Left lobe of liver (tissue), 2 donors: ENCODE results near the gene NSRP1. TPM values are rescaled to one million over a fixed set of nuclear protein-coding genes. Genes with fewer than 3 reads are reported as not detected.
"Not testable (repeated sequence)": the region's sequence is repeated elsewhere in the genome, so short reads cannot be mapped to it uniquely, and the experiment has no call there.

Experiments
- ATAC-seq: fragments of 200-7000 bp; cut with Tn5 transposase; one replicate; pipeline ENCODE4 v1.9.1; 2020; ENCODE audit warnings: mild to moderate bottlenecking, moderate library complexity
- DNase-seq: peaks from one replicate; pipeline ENCODE4 v3.0.0-alpha.2; 2020; ENCODE audit warnings: low spot score
- total RNA-seq: library from RNA; stranded (reverse); gene quantifications from one replicate; pipeline ENCODE4 v1.2.1, GENCODE V29; 2021
- donor health status: DM: no; HTN: no; CAD: no; lungs with moderate emphysema.
- donor health status: DM: no; HTN: yes; CAD: no.

Gene NSRP1
- total RNA-seq, 1 donor from 2014 or later: 9.4 TPM

DNA sequence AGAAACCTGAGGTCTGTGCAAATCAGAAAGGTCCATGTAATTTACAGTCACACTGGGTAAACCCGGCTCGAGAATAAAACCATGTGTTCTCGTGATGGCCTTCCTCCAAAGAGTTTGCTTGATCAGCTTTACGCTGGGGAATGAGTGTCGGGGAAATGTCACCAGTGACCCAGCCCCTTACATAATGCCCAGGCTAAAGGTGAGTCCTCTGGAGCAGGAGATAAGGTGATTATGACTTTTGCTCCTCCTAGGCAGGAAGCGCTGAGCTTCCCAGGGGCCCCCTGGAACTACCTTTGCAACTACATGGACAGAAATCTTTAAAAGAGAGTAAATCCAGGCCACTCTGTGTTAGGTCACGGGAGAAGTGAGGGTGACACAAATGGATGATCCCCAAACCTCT is 103.2 kb downstream of the NSRP1 start:
- ATAC-seq (peak; percentile 92), DNase-seq (peak; percentile 69)

DNA sequence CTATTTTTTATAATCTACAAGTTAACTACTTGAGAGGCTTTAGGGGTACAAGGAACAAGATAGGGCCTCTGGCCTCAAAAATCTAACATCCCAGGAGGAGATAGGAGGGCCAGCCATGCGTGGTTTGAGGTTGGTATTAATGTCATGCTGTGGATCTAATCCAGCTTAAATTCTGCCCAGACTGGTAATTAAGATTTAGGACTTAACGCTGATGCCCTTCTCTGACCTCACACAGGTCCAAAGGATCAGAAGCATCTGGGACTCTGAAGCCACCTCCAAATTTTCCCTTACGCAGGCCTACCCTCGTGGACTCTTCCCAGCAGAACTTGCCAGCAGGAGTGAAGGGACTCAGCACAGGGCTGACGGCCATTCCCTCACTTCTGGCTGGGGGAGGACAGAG is 103.8 kb downstream of the NSRP1 start:
- ATAC-seq (no peak), DNase-seq (no peak)

DNA sequence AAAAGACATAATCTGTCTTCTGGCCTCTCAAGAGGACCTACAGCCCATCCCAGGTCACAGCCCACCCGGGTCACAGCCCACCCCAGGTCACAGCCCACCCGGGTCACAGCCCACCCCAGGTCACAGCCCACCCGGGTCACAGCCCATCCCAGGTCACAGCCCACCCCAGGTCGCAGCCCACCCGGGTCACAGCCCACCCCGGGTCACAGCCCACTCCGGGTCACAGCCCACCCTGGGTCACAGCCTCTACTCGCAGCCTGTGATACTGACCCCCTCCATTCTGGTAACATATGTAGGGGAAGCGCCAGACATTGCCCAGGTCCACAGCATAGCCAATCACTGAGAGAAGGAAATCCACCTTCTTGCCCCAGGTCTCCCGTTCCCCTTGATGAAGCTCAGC is 104.7 kb downstream of the NSRP1 start:
- DNase-seq (no peak), ATAC-seq (no peak)

DNA sequence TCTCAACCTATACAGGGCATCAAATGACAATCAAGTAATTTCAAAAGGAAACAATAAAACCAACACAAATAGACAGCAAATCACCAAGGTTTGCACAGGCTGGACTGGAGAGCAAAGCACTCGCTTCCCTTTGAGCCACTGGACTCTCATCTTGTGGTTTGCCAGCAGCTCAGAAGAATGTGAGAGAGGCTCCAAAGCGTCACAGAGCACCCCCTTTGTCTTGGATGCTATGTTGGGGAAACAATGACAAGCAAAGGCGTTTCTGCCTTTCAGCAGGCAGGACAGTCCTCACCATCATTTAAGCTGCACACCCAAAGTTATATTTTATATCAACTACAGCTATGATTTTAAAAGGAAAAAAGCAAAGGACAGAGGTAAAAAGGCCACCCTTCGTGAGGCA is 105.6 kb downstream of the NSRP1 start:
- DNase-seq (no peak), ATAC-seq (no peak)

DNA sequence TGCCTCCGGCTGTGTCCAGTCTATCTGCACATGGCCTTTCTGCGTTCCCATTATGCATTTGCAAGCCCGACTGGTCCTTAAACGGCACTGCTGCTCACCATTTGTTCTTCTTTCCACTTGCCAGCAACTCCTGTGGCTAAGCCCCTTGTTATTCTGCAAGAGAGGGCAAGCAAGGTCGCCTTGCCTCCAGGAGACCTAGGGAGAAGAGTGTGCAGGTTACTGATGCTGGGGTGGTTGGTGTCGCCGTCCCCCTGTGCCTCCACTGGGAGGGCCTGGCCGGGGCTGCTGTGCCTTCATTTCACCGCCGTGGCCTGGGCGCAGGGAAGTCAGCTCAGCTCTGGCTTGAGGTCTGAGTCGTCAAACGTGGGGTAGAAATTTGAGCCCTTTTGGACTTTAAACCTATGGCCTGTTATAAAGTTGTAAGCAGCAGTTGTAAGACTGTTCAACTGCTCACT is 106.1 kb downstream of the NSRP1 start:
- DNase-seq: no peak
- ATAC-seq: no peak

DNA sequence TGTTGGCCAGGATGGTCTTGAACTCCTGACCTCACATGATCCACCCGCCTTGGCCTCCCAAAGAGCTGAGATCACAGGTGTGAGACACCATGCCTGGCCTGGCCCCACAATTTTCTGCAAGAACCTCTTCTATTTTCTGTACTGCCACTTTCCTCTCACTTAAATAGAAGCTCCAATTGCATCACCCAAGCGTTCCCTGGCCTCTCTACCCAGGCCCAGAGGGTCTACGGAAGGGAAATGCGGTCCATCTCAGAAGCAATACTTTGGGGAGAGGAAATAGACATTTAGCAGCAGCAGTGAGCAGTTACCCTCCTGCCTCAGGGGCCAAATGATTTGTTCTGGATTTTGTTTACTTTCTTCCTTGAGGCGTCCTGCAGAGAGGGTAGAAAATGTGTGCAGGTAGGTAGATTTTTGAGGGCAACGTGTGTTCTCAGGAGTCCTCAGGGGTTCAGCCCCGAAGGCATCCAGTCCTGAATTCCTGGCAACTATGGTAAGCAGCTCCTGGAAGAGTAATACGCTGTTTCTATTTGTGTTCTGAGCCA is 107.9 kb downstream of the NSRP1 start:
- DNase-seq (no peak), ATAC-seq (no peak)

DNA sequence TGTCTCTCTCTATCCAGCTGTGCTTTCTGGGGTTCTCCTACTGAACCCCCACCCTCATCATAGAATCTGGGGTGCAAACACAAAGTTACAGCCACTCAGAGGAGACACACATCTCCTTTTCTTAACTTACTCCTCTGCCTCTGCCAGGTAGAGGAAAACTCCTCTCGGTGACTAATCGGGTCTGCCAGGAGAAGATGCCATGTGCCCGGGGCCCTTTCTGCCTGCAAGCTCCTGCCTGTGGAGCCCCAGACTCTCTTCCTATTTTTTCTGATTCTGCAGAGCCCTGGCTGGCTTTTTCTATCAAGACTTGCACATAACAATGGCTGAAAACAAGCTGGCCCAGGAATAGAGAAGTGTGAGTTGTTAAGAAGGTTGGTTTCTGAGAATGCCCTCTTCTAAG is 108.5 kb downstream of the NSRP1 start:
- ATAC-seq (no peak), DNase-seq (no peak)

DNA sequence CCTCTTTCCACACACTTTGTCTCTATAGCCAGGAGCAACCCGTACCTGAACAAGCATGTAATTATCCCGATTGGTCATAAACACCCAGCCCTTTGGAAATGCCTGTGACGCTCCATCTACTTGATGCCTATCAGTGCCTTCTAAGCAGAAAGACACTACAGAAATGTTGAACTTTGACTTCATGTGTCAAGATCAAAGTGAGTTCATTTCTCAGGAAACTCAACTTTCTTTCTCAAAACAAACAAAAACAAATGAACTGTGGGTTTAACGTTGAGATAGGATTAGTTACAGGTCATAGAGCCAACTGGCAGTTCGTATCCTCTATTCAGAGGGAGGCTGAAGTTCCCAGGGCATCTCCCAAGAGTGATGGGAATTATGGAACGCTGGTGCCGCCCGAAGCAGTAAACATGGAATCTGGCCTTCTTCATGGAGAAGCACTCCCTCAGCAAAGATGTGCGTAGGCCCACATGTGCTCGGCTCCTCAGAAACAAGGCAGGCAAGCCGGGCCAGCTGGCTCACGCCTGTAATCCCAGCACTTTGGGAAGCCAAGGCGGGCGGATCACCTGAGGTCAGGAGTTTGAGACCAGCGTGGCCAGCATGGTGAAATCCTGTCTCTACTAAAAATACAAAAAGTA is 109.4 kb downstream of the NSRP1 start:
- DNase-seq (no peak), ATAC-seq (no peak)

DNA sequence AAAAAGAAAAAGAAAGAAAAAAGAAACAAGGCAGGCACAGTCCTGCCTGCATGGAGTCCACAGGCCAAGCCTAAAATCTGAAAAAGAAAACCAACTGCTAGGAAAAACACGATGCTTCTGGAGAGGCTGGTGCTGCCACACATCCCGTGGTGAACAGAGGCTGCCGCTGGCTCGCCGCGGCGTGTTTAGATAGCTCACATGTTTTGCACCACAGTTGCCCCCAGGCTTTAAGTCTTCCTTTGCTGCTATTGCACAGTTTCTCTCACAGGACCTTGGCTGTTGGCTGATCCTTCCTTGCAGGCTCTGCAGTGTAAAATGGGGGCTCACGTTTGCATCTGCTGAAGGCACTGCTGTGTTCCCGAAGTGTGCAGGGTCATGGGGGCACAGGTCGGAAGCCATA is 110.3 kb downstream of the NSRP1 start:
- ATAC-seq (no peak), DNase-seq (no peak)

DNA sequence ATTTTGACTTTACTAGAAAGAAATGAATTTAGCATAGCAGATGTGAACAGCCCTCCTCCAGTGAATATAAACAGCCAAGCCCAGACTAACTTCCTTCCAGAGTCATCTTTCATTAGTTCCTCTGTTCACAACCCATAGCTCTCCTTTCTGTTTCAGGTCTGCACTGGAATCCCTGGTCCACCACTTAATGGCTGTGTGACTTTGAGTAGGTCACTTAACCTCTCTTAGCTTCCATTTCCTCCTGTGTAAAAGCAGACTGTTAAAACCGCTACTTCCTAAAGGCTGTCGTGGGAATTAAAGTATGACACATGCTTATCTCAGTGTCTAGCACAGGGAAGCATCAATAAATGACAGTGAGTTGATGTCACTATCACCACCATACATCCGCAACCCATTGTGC is 111.4 kb downstream of the NSRP1 start:
- DNase-seq: no peak
- no peak for ATAC-seq

DNA sequence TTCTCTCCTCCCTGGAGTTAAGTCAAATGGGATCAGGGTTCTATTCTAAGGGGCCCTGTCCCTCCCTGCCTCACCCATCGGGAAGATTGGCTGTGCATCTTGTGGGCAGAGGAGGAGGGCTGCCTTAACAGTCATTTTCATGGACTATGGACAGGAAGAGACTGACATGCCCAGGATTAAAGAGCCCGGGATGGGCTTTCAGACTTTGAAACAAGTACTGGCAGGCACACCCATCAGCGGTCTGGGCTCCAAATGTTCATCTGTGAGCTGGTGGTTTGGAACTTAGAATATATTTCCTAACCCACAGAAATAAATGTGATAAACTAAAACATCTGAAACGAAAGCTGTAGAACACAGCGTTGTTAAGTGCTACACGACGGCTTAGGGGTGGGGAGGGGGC is 112.4 kb downstream of the NSRP1 start:
- no peak for DNase-seq
- ATAC-seq: no peak

DNA sequence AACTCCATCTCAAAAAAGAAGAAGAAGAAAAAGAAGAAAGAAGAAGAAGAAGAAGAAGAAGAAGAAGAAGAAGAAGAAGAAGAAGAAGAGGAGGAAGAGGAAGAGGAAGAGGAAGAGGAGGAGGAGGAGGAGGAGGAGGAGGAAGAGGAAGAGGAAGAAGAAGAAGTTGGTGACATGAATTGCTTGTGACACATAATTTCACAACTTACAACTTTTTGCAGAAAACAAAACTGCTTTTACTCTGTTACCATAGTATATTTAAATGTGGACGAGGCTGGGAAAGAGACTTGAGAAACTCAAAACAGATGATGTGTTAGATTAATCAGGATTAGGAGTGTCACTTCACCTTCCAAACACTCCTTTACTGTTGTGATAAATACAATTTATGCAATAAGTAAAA is 113.4 kb downstream of the NSRP1 start:
- not testable (repeated sequence) for DNase-seq, ATAC-seq

DNA sequence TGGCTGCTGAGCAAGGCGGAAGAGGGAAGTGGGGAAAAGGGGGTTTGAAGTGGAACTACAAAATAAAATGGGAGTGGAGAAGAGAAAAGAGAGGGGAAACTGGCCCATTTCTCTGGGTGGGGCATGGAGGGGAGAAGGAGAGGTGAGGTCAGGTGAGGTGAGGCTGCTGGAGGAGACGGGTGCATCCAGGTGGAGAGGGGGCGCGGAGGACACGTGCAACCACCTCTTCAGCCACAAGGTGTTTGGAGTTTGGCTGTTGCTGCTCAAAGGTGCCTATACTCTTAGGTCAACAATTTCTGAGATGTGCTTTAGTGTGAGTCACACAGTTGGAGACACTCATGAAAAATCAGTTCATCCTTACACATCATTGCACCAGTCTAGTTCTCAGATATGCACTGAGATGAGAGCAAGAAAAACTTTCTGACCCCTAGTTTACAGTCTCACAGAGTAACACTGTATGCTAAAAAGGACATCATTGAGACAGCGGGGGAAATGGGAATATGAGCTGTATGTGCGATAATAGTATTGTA is 114.0 kb downstream of the NSRP1 start:
- no peak for ATAC-seq
- DNase-seq: no peak

DNA sequence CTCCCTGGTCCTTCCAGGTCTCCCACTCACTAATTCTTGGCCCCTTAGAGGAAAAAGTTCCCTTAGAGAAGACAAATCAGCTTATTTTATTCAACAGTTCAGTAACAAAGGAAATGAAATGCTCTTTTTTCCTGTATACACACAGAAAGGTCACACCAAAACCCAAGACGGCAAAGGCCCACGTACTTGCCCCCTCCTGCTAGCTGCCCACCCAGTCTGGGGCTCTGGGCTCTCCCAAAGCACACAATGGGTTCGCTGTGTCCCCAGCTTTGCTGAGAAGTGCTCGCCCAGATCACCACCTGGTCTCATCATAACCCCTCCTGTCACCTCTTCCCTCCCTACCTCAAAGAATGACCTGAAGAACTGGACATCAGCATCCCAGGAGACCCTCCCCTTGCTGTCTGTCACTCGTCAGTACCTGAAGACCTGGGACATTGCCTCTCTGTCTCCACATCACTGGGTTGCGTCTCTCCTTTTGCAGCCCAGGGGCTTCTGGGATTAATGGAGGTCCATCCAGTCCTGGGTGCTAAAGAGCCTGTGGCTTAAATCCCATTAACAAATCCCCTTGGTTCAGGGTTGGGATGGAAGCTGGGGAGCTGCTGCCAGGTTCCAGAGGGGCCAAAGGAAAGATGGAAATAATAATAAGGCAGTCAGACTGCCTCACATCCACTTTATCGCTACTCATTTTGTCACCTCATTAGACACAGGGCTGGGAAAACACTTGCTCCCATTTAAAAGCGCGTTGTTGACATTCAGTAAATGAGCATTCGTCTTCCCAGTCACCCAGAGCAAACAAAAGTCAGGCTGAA is 115.6 kb downstream of the NSRP1 start:
- DNase-seq (no peak), ATAC-seq (no peak)

DNA sequence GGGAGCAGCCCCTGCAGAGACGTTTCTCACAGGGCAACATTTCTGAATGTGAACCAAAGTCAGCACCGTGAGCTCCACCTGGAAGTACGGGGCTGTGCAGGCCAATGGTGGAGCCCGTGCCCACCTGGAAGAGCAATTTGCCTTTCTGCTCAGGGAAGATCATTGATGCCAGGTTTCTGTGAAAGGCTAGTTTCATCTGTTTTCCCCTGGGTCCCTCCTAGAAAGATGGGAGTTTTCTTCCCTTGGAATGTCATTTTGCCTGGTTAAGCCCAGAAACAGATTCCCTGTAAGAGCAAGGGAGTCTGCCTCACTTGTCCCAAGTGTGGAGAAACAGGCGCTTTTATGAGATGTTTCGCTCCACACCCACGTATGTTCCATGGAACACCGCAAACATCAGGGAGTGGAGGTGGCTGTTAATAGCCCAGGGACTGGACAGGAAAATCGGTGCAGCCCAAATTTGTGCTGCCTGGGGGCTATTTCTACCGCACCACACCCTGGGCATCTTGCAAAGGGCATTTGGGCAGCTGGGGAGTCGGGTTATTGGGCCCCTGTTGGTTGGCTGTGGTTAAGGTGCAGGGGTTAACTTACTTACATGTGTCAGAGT is 116.3 kb downstream of the NSRP1 start:
- DNase-seq (no peak), ATAC-seq (no peak)

DNA sequence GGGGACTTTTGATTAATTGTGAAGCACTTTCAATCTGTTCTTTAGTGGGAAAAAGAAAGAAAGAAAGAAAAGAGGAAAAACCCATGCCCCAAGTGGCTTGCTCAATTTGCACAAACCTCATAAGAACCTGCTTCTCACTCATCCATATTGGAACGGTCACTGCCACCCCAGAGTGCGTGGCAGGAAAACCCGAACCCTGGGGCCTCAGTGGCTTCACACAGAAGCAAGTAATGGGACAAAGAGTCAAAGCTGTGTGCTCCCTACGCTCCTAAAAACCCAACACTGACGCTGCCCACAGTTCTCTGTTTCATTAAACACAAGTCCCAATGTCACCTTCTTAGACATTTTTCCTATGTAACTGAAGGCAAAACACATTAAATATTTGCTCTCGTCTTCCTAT is 117.7 kb downstream of the NSRP1 start:
- ATAC-seq: no peak
- DNase-seq: no peak

DNA sequence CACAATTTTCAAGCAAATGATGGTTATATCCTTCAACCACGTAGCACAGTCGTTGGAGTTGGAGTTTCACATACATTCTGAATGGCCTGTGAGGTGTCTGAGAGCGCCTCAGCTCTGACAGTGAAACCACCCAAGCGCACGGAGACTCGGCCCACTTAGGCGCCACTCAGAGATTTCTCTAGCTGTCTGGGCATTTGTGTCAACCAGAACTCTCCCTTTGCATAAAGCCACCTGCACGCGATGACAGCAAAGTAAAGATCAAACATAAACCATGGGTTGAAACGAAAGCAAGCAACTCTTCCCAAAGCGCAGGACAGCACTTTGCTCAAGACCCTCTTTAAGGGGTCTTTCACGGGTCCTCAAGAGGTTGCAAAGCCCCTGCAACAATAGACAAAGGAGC is 118.3 kb downstream of the NSRP1 start:
- ATAC-seq: no peak

DNA sequence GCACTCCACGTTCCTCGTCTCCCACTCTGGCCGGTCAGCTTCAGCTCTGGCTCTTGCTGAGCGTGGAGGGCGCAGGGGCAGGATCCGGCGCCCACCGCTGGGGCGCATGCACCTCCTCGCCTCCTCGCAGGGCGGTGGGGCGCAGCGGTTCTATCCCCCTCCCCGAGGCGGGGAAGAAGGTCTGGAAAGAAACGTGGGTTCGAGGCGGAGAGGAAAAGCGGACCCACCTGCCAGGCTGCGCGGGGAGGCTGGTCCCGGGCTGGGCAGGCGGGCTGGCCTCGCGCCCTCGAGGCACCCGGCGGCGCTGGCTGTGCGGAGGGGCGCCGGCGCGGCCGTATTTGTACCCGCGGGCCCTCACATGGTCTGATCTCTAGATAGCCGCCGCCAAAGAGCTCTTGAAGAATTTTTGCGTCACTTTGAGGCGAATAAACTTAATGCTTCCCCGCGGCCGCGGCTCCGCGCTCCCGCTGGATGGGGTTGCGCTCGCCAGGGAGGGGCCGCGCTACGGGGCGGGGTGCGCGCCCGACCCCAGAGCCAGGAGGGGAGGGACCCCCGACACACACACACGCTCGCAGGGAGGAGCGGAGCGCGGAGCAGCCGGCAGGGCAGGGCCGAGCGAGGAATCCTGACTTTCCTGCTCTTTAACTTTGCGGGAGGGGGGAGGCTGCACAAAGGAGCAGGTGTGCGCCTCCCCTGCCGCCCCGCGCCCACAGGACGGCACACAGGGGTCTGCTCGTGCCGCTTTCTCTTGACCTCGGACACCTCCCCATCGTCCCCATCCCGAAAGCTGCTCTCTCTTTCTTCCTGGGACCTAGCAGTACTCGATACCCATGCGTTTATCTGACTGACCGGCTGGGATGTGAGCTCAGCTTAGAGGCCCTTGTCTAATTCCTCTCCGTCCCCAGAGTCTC is 119.0 kb downstream of the NSRP1 start, which contains the start of gene SLC6A4:
TSS of gene SLC6A4 (minus strand) at position 312 of the 911 bp plus-strand sequence. CDS start 13,739 bp downstream, outside the sequence.
- ATAC-seq: peak; percentile 35
- DNase-seq: no peak

More for the DNA sequence above, 118.3 kb downstream of the NSRP1 start:
- DNase-seq: no peak
